Measurements from ENCODE around the gene KAT6B.
"Not testable (repeated sequence)": the region's sequence is repeated elsewhere in the genome, so short reads cannot be mapped to it uniquely, and the experiment has no call there.

The KAT6B gene

DNA sequence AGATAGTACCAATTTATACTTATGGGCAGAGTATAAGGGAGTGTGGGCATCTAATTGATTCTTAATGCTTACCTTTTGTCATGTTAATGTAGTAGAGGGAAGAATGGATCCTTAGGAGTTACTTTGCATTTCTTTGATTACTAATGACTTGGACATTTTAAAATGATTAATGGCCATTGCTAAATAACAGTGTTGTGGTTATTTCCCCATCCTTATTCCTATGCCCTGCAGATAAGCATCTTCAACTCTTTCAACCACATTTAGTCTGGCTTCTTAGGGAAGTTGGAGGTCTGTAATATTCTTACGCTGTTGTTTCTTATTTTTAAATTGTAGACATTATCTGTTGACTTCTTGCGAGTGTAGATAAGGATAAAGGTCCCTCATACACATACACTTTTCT lies 37.2 kb downstream of the KAT6B start:
- DNase-seq: no peak

DNA sequence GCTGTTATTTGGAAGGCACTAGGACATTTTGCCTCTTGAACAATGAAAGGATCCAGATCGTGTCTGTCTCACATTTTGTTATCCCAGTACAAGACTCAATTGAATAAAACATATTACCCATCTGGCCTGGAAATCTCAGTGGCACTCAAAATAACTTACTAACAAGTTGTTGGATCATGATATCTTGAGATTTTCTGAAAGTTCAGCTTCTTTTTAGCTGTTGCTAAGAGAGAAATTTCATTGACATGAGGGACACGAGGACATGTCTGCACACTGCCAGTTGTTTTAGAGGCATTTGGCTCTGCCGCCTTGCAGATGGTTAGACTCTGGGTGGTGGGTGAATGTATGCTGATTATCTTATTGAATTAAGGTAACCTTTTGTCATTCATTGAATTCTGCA lies 41.0 kb downstream of the KAT6B start:
- DNase-seq: no peak

DNA sequence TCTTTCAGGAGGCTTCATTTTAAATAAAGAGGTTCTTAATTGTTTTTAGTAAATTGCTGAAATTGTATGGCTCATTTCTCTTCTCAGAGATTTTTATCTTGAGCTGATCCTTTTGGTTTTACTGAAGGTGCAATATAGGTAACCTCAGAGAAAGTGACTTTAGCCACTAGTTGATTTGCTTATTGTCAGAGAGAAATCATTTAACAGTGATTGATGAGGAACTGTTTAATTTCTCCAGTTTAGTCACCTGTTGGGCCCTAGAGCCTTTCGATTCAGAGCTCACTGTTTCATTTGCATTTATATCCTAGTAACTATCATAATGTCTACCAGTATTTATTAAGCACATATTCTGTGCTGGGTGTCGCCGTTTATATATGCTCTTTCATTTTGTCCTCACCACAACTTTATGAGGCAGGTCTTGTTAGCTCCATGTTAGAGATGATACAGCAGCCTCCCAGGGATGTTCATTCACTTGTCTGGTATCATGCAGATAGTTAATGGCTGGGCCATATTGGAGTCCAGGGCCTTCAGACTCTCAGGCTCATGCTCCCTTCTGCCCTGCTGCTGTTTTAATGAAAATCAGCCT lies 42.1 kb downstream of the KAT6B start:
- DNase-seq: no peak

DNA sequence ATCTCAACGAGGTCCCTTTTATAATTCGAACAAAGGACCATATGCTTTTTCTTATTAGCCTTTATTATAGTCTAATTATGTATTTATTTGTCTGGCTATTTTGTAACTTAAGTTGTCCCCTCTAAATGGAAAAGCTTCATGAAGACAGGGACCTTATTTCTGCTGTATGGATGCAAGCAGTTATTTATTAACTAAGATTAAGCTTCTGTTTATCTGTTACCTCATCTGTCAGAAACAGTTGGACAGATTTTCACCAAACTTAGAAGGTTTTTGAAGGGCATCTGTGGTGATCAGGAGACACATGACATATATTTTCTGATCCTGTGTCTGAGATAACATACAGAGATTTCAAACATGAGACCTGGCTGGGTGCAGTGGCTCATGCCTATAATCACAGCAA lies 43.2 kb downstream of the KAT6B start:
- no peak for DNase-seq

DNA sequence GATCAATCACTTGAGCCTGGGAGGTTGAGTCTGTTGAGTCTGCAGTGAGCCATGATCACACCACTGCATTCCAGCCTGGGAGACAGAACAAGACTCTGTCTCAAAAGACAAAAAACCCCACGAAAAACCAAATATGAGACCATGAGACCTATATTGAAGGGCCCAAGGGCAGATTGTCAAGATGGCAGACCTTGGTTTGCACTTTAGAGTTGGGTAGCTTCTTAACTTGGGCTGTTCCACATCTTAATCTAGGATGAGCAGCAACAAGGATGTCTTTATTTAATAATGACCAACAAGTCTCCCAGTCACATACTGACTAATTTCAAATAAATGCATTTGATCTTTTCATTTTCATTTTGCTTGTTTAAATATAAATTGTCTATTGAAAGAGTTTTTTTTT lies 43.8 kb downstream of the KAT6B start:
- DNase-seq: no peak

DNA sequence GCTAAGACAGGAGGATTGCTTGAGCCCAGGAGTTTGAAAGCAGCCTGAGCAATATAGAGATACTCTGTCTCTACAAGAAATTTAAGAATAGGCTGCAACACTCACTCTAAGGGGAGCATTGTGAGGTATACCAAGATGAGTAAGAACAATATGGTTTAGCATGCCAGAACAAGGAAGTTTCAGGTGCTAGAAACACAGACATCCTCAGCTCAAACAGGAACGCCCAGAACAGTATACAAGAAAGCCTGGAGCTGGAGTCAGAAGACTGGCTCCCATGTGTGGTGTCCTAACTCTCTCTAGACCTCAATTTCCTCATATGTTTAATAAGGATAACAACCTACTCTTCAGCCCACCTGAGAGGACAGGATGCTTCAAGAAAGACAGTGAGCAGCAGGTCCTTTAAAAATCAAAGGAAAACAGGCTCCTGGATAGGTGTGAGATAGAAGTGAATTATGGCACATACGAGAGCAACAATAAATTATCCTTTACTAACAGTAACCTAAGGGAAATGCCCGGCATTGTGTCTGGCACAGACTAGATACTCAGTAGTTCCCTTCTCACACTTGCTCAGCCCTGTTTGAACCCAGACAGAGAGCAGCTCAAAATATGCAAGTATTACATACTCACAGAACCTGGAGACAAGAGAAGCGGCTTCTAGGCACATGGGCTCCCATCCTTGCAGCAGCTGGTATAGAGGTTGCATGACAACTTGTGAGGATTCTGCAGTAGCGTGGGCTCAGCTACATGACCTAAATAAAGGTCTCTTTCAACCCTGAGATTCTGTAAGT lies 45.4 kb downstream of the KAT6B start:
- DNase-seq: no peak

DNA sequence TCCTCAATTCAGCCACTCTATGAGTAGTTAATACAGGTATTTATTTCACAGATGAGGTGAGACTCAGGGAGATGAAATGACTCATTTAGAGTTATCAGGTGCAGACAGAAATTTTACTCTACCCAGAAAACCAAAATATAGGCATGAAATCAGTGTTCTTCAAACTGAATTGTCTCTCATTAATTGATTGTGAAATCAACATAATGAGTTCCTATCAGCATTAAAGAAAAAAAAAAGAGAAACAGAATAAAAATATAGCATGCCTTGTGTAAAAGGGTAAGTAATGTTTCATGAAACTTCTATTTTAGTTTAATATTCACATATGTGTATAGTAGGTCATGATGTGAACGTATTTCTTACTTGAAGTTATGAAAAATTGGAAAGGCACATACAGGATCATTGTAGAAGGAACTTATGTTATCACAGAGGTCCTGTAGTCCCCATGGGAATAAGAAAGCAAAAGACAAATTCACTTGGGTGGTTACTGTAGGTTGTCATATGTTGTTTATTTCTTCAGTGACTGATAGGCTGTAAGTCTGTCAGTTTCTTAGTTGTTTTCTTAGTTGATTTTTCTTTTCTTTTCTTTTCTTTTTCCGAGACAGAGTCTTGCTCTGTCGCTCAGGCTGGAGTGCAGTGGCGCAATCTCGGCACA lies 47.5 kb downstream of the KAT6B start:
- DNase-seq: no peak

DNA sequence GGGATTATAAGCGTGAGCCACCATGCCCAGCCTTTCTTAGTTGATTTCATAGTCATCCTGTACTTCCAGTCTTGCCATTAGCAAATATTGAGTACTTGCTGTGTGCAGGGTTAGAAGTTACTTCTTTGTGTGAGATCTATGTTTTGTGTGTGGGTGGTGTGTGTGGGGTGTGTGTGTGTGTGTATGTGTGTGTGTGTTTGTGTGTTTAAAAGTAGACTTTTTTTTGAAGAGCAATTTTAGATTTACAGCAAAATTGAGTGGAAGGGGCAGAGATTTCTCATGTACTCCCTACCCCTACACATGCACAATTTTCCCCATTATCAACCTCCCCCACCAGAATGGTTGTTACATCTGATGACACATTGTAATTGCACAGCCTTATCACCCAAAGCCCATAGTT lies 48.2 kb downstream of the KAT6B start:
- no peak for DNase-seq

DNA sequence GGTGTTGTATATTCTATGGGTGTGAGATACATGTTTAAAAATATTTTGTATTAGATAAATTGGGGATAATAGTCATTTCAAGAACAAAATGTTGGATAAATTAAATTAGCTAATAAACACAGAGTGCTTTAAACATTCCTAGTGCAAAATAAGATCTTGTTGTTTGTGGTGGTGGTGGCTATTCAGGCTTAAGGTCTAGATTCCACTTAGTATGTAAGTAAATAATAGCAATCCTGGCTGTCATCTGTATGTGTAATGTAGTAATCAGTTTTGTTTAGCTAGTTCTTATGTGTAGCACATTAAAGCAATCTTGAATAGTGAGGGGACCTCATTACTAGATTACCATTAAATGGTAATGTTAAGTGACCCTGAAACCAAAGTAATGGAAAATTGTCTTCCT lies 48.7 kb downstream of the KAT6B start:
- no peak for DNase-seq

DNA sequence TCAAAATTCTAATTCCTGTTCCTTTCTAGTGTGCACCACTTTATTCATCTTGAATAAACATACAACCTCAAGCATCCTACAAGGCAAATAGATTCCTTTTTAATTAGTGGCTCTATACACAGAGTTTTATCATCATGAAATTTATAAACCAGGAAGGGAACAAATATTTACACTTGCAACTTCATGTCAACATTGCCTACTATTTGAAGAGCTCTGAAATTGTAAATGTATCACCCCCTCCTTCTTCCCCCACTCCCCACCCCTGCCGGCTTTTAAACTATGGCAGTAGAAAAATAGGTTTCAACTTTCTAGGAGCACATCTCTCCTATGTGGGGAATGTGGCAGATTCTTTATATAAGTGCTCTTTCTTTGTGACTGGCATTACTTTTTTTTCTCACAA lies 49.6 kb downstream of the KAT6B start:
- no peak for DNase-seq

DNA sequence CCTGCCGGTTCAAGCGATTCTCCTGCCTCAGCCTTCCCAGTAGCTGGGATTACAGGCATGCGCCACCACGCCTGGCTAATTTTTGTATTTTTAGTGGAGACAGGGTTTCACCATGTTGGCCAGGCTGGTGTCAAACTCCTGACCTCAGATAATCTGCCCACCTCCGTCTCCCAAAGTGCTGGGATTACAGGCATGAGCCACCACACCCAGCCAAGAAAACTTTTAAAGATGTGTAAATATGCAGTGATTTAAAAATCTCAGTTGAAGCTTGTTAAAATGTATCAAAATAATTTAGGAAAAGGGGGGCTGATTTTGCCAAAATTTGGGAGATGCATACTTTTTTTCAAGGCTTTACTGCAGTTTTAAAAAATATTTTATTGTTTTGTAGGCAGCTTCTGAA lies 50.7 kb downstream of the KAT6B start:
- DNase-seq: not testable (repeated sequence)

DNA sequence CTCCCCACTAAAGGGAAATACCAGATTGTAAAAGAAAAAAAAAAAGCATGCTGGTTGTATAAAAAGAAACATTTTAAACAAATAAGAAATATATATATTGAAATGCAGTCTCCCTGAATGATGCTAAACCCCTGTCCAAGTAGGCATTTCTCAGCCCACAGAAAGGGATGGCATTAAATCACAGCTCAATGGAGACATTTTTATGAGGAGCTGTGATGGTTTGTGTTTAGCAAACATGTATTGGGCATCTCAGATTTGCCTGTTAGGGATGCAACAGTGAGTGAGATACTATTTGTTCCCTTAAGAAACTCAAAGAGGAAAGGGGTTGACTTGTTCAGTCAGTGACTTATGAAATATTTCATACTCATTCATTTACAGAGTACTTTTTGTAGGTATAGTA lies 51.5 kb downstream of the KAT6B start:
- DNase-seq: no peak

DNA sequence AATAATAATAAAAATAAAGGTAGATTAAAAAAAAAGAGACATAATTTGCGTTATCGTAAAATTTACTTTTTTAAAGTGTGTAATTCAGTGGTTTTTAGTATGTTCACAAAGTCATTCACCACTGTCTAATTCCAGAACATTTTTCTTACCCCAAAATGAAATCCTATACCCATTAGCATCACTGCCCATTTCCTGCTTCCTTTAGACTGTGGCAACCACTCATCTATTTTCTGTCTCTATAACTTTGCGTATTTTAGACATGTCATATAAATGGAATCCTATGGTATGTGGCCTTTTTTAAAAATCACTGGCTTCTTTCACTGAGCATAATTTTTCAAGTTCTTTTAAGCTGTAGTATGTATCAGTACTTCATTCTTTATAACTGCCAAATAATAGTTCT lies 53.6 kb downstream of the KAT6B start:
- DNase-seq: no peak

DNA sequence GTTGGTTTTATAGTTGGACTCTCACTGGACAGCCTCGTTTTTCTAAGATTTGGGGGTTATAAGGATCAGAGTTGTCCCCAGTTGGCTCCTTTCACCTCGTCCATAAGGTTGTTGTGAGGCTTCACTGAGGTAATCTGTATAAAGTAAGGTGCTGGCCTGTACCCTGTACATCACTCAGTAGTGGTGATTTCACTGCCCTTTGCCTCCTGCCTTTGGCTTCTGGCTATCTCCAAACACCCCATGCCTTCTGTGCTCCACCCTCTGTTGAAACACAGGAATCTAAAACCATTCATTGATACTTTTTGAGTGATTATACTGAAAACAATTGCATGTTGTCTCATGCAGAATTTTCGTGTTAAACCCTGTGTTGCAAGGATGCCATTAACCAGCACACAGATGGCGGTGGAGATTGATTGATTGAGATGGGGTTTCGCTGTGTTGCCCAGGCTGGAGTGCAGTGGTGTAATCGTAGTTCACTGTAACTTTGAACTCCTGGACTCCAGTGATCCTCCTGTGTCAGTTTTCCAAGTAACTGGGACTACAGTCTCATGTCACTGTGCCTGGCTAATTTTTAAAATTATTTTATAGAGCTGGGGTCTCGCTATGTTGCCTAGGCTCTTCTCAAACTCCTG lies 55.0 kb downstream of the KAT6B start:
- no peak for DNase-seq

DNA sequence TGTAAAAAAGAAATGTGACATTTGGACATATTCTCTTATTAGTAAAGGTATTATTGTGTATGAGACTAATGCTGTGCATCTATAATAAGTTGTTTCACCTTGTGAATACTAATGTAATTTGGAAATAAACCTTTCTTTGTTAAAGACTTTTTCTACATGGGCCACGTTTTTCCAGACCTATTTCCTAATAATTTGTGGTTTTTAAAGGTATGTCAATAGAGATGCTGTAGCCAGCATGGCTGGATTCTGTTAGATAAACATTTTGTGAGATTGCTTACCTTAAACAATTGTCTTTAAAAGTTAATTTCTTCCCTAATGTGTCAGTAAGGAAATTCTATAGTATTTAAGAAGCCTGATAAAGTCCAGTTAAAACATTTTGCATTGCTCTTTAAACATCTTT lies 56.0 kb downstream of the KAT6B start:
- DNase-seq: no peak

DNA sequence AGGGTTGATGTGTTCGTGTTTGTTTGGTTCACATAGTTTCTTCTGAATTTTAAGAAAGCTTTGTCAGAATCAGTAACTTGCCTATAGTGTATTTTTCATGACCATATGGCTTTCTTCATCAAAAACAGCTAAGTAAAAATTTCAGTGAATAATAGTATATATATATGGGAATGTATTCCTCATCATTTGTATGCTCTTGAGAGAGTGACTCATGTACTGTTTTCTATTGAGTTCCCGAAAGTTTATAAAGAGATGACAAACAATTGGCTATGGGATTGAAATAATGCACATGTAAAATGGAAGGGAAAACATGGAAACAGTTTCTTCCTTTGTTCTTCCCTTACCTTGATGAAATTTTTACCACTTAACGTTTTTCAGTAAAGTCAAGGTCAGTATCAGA lies 56.4 kb downstream of the KAT6B start:
- no peak for DNase-seq

DNA sequence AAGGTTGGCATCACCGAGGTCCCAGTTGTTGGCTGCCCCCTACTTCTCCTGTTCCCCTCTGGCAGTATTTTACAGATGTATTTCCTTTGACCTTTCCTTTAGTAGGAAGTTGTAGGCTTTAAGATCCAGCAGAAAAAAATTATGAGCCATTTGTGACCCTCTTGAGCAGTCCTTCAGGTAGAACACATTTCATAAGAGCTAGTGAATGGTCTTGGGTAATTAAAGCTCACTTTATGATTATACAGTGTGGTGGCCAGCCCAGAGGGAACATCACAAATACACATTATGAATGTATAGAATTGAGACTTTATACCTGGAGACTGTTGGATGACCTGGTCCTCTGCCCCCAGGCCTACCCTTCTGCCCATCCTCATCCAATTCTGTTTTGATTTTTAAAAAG lies 57.0 kb downstream of the KAT6B start:
- no peak for DNase-seq

DNA sequence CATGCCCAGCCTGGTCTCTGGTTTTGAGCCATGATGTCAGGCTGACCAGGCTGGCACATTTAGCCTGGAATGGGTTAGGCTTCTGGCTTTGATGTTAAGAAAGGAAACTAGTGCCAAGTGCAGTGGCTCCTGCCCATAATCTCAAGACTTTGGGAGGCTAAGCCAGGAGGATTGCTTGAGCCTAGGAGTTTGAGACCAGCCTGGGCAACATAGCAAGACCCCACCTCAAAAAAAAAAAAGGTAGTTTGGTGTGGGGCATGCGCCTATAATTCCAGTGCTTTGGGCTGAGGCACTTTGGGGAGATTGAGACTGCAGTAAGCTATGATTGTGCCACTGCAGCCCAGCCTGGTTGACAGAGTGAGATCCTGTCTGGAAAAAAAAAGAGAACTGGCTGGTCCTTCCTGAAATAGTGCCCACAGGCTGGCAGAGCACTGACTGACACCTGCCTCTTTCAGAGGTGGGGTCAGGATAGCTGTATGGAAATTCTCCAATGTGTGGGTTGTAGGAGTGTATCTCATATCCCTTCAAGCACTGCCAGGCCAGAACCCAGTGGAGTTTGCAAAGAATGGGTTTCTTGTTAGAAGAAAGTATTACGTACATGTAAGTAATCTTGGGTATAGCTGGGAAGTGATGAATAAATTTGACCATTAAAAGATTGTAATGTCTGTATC lies 61.3 kb downstream of the KAT6B start:
- no peak for DNase-seq

DNA sequence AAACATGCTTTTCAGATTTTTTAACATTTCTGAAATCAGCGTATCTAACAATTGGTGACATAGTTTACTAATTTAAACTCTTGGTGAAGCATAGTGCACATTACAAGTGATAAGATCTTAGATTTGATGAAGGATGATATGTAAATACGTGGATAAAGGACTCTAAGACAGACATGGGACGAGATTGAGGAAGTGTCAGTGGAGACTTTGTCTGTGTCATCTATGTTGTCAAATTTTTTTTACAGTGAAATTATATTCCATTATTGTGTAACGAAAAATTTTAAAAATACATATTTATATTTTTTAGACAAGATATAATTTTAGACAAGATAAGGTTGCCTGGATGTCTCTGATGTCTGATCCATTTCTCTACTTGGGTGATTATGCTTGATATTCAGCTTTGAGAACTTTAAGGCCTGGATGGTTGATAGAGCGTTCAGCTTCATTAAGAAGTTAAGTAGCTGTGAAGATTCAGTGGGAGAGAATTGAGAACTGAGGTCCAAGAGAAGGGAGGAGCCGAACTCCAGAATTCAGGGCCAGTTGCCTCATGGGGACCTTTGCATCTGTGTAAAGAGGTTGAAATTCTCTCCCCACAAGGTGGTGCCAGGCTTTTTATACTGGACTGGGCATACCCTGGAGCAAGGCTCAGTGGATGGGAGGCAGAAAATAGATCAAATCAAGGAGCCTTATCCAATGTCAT lies 62.7 kb downstream of the KAT6B start:
- no peak for DNase-seq

DNA sequence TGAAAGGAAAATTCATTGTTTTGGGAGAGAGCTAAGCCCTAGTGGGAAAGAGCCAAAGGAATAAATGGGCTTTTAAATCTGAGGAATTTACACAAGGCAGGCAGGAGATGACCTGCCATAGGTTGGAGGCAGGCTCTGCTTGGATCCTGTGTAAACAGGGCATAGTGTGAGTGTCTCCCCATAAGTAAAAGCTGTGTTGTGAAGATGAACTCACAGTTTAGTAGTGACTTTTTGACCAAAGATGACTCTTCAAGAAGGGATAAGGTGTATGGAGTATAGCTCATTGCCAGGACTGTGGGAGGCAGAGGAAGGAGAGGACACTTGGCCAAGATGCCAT lies 63.2 kb downstream of the KAT6B start:
- DNase-seq: no peak

DNA sequence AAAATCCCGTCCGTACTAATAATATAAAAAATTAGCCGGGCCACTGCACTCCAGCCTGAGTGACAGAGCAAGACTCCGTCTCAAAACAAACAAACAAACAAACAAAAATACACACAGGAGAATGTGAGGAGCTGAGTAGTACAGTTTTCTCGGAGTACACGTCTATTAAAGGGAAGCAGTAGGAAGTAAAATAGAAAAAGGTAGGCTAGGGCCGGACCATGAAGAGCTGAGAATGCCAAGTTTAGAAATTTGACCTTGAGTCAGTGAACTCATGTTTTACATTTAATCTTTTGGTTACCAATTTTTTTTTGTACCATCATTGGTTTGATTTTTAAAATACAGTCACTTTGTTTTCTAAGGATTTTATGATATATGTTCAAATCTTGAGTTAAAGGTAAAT lies 64.1 kb downstream of the KAT6B start:
- no peak for DNase-seq

DNA sequence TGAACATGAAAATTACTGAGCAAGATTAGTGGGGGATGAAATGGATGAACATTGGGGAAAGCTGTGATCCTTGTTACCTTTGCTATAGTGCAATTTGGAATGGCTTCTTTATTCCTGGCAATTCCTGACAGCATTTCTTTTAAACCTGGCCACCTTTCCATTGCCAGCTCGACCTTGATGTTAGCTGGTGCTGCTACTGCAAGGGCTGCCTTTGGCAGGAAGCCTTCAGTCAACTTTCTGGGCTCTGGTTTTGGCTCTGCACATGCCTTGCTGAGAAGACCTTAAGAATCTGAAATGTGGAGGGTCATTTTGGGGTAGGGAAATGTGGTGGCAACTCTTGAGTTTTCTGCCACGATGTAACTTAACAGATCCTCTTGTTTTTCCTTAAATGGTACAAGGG lies 64.7 kb downstream of the KAT6B start:
- no peak for DNase-seq

DNA sequence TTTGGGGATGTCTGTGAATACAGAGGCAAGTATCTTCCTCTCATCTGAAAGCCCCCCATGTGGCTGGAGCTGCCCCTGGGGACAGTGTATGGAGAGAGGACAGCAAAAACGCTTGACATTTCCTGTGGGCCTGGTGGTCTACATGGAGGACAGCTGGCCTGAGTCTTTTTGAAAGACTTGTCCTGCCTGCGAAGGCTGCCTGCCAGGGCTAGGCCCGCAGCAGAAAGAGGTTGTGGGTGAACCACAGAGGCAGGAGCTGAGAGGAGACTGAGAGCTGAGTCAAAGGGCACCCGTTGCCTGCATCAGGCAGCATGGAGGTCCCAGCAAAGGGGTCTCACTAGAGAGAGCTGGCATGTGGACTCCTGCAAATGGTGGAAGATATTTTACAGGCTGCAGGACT lies 66.4 kb downstream of the KAT6B start:
- no peak for DNase-seq

All from T-helper 9 cell (primary cell).